Esophagus squamous epithelium (tissue), 4 donors: ENCODE data around the gene PRR20G.

ENCODE experiments used
- POLR2A ChIP-seq, 4 donors: fragments of 450-650 bp; IDR thresholded peaks; one replicate each; pipeline ENCODE4 v1.6.1; 2017; ENCODE audit warnings: antibody characterized with exemption in 4 of 4, mild to moderate bottlenecking in 4 of 4, moderate library complexity in 3 of 4
- TF ChIP-seq, protein P1 (sequence below), 6 experiments: fragments of 450-650 bp in 4 of 6; fragments of 200-600 bp in 2 of 6; sonication (generic) in 2 of 6; IDR thresholded peaks; one replicate each; pipeline ENCODE4 v1.5.1; 2016 to 2019; ENCODE audit warnings: antibody characterized with exemption in 6 of 6, mild to moderate bottlenecking in 4 of 6, moderate library complexity in 4 of 6

DNA sequence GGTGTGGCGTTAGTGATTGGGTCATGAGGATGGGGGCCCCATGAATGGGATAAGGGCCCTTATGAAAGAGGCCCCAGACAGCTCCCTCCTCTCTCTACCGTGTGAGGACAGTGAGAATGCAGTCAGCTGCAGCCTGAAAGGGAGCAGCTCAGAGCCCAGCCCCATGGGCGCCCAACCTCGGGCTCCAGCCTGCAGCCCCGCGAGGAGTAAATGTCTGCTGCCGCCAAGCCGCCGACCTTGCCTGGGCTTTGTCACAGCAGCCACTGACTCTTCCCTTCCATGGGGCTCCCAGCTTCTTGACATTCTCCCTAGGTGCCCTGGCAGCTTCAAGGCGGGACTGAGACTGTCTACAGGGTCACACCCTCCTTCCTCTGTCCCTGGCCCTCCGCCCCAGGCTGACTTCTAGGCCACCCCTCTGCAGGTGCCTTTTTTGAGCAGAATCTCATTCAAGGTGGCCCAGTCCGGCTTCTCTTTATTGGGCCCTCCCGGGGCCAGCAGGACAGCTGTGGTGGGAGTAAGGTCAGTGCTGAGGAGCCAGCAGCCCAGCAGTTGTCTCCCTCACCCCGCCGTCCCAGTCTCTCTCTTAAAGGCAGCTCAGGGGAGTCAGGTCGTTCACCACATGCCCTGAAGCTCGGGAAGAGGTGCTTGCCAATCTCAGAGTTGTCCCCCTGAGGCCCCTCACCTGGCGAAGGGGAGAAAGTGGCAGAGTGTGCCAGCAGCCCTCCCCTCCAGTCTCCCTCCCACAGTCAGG, 18.7 kb upstream of the PRR20G start:
- TF ChIP-seq, protein P1, sequence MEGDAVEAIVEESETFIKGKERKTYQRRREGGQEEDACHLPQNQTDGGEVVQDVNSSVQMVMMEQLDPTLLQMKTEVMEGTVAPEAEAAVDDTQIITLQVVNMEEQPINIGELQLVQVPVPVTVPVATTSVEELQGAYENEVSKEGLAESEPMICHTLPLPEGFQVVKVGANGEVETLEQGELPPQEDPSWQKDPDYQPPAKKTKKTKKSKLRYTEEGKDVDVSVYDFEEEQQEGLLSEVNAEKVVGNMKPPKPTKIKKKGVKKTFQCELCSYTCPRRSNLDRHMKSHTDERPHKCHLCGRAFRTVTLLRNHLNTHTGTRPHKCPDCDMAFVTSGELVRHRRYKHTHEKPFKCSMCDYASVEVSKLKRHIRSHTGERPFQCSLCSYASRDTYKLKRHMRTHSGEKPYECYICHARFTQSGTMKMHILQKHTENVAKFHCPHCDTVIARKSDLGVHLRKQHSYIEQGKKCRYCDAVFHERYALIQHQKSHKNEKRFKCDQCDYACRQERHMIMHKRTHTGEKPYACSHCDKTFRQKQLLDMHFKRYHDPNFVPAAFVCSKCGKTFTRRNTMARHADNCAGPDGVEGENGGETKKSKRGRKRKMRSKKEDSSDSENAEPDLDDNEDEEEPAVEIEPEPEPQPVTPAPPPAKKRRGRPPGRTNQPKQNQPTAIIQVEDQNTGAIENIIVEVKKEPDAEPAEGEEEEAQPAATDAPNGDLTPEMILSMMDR (IDR thresholded peaks at IDR 0.05), result no peak
- TF ChIP-seq POLR2A (IDR thresholded peaks at IDR 0.05), result no peak
